Lung (tissue), 13 donors: ENCODE results near the gene CYP3A5. TPM values are rescaled to one million over a fixed set of nuclear protein-coding genes. Genes with fewer than 3 reads are reported as not detected.

Source experiments
- ATAC-seq: fragments of 200-7000 bp; cut with Tn5 transposase; one replicate; pipeline ENCODE4 v1.9.1; 2020; ENCODE audit warnings: moderate number of reproducible peaks; ENCODE audit not compliant: insufficient read depth, low FRiP score
- DNase-seq, 3 donors: peaks; one replicate each; pipeline ENCODE4 v3.0.0-alpha.2; 2013 to 2017
- H3K27ac ChIP-seq, 2 donors: one replicate each; pipeline ENCODE4 v1.5.1; 2013; ENCODE audit warnings: mild to moderate bottlenecking in 2 of 2, moderate library complexity in 2 of 2, control low read depth in 1 of 2, inconsistent platforms in 1 of 2, low read depth in 1 of 2, low read length in 1 of 2
- H3K27me3 ChIP-seq, 3 donors: one replicate each; pipeline ENCODE4 v1.5.1; 2013; ENCODE audit warnings: low read length in 2 of 3; ENCODE audit not compliant: control insufficient read depth in 3 of 3, insufficient read depth in 3 of 3
- H3K36me3 ChIP-seq, 4 donors: one replicate each; pipeline ENCODE4 v1.5.1; 2013; ENCODE audit warnings: low read length in 4 of 4, mild to moderate bottlenecking in 1 of 4, moderate library complexity in 1 of 4; ENCODE audit not compliant: control insufficient read depth in 4 of 4, insufficient read depth in 4 of 4
- H3K4me1 ChIP-seq, 5 donors: one replicate each; pipeline ENCODE4 v1.5.1; 2013; ENCODE audit warnings: low read length in 5 of 5, mild to moderate bottlenecking in 2 of 5, moderate library complexity in 1 of 5; ENCODE audit not compliant: control insufficient read depth in 5 of 5, insufficient read depth in 5 of 5
- H3K4me3 ChIP-seq: one replicate; pipeline ENCODE4 v1.5.1; 2013; ENCODE audit warnings: mild to moderate bottlenecking, control low read depth, moderate library complexity
- H3K9ac ChIP-seq, 2 donors: one replicate each; pipeline ENCODE4 v1.5.1; 2013; ENCODE audit warnings: low read length in 2 of 2, control low read depth in 1 of 2; ENCODE audit not compliant: insufficient read depth in 1 of 2
- H3K9me3 ChIP-seq, 4 donors: one replicate each; pipeline ENCODE4 v1.5.1; 2013; ENCODE audit warnings: low read length in 3 of 4, mild to moderate bottlenecking in 1 of 4, moderate library complexity in 1 of 4; ENCODE audit not compliant: control insufficient read depth in 4 of 4, insufficient read depth in 3 of 4
- WGBS, 2 donors: extraction: QIAGEN DNeasy Blood & Tissue Kit; methylation state at CpG; one replicate each; pipeline ENCODE4 v1.1.7; 2013; 5-methylcytosine and 5-hydroxymethylcytosine counted together
- polyA plus RNA-seq, 2 donors: library from polyadenylated mRNA; stranded (reverse); fragments of 200-250 nt; gene quantifications; one replicate each; pipeline ENCODE4 v1.2.1, GENCODE V29; 2013
- small RNA-seq: library from RNA; depleted of rRNA; stranded (forward); fragments of <200 nt; gene quantifications from one replicate; pipeline ENCODE3, GENCODE V24; 2014; ENCODE audit warnings: low replicate concordance
- total RNA-seq, 2 donors: library from RNA; depleted of rRNA in 1 of 2; stranded (reverse); fragments of >200 nt in 1 of 2; gene quantifications; one replicate each; pipeline ENCODE4 v1.2.1, GENCODE V29; 2014 to 2021
- TF ChIP-seq, protein P1 (sequence below): IDR thresholded peaks from 2 replicates; pipeline ENCODE4 v1.5.1; 2012; ENCODE audit warnings: mild to moderate bottlenecking; ENCODE audit errors: control extremely low read depth, extremely low read depth
- donor health status: control.
- donor health status: control.
- donor health status: Bipolar disorder and iron deficiency.
- donor health status: healthy.
- donor health status: DM: yes; HTN: yes; CAD: no.

CYP3A5 gene
- total and polyA plus RNA-seq, 4 donors = 2.2 to 26.3 (median 10.9) TPM

GRCh38 chr7:99601656-99602310, 78.0 kb downstream of the CYP3A5 start:
- 73 to 82% methylated on average over 7 of the region's 7 CpGs for WGBS, 2 donors

DNA sequence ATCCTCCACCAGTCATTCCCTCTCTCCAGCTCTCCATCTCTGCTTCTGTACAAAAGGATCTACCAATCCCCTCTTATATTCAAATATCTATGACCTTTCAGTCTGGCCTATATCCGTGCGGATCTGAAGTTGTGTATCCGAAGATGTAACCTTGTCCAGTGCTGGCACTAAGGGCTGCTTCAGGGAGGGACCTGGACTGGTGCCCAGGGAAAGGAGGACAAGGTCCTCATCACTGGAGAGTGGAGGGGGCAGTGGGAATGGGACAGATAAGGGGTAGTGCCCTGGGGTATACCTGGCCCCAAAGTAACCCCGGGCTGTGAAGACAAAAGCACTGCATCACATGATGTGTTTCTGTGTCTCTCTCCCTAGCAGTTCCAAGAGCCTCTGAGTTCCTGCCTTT, 80.0 kb downstream of the CYP3A5 start:
- TF ChIP-seq, protein P1, sequence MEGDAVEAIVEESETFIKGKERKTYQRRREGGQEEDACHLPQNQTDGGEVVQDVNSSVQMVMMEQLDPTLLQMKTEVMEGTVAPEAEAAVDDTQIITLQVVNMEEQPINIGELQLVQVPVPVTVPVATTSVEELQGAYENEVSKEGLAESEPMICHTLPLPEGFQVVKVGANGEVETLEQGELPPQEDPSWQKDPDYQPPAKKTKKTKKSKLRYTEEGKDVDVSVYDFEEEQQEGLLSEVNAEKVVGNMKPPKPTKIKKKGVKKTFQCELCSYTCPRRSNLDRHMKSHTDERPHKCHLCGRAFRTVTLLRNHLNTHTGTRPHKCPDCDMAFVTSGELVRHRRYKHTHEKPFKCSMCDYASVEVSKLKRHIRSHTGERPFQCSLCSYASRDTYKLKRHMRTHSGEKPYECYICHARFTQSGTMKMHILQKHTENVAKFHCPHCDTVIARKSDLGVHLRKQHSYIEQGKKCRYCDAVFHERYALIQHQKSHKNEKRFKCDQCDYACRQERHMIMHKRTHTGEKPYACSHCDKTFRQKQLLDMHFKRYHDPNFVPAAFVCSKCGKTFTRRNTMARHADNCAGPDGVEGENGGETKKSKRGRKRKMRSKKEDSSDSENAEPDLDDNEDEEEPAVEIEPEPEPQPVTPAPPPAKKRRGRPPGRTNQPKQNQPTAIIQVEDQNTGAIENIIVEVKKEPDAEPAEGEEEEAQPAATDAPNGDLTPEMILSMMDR = no peak
- H3K9me3 ChIP-seq = peaks cover 0 to 2% (median 0%) of the 10 kb centered on the region in 4 donors
- no peak overlapping the region for H3K27ac ChIP-seq
- no peak overlapping the region for H3K9ac ChIP-seq
- no peaks in the 10 kb centered on the region for H3K36me3 ChIP-seq
- H3K4me1 ChIP-seq = no peaks in the 10 kb centered on the region
- H3K27me3 ChIP-seq = no peaks in the 10 kb centered on the region
- H3K4me3 ChIP-seq = no peak overlapping the region
- DNase-seq (no peak), ATAC-seq (no peak)
- 69 to 88% methylated on average over 4 of the region's 4 CpGs for WGBS, 2 donors

More at GRCh38 chr7:99601656-99602310, 78.0 kb downstream of the CYP3A5 start:
- Histone ChIP-seq H3K9me3 (peaks cover 0 to 2% (median 0%) of the 10 kb centered on the region in 4 donors), H3K9ac (no peak overlapping the region), H3K4me1 (no peaks in the 10 kb centered on the region), H3K4me3 (no peak overlapping the region), H3K27ac (no peak overlapping the region), H3K36me3 (no peaks in the 10 kb centered on the region), H3K27me3 (no peaks in the 10 kb centered on the region)
- DNase-seq (no peak), ATAC-seq (no peak)
- TF ChIP-seq, protein P1 = no peak

Small RNAs within 50 kb of the gene (small RNA-seq; reads per million reads assigned to genes)
- gene CYP3A51P (not detected), gene CYP3A7-CYP3A51P (not detected)

Other genes starting within 250 kb of the CYP3A5 start
- gene PTCD1, start 241.2 kb downstream of the CYP3A5 start, total RNA-seq = 1 to 10 TPM; 4.5 to 6.8 TPM
- gene PTCD1, start 241.2 kb downstream of the CYP3A5 start, polyA plus RNA-seq = 1 to 10 TPM; 2.8 to 3.4 TPM
- gene CPSF4, start 241.1 kb downstream of the CYP3A5 start, total RNA-seq = 10 to 100 TPM; 18.3 to 36.8 TPM
- 10 to 100 TPM; 26.1 to 29.3 TPM for gene CPSF4, start 241.1 kb downstream of the CYP3A5 start, polyA plus RNA-seq
- gene ATP5MF, start 213.8 kb downstream of the CYP3A5 start, total RNA-seq = 100 to 1,000 TPM; 128 to 208 TPM
- gene ATP5MF, start 213.8 kb downstream of the CYP3A5 start, polyA plus RNA-seq = 1,000 to 10,000 TPM in 1 of 2 donors, 100 to 1,000 TPM in 1; 970 to 1,164 TPM
- gene ZNF789, start 207.1 kb downstream of the CYP3A5 start, total RNA-seq = 10 to 100 TPM; 10.6 to 19.7 TPM
- gene ZNF789, start 207.1 kb downstream of the CYP3A5 start, polyA plus RNA-seq = 10 to 100 TPM in 1 of 2 donors, 1 to 10 TPM in 1; 4.1 to 12.5 TPM
- 10 to 100 TPM; 29.9 to 44.5 TPM for gene ZNF394, start 179.7 kb downstream of the CYP3A5 start, total RNA-seq
- gene ZNF394, start 179.7 kb downstream of the CYP3A5 start, polyA plus RNA-seq = 10 to 100 TPM; 18.5 to 23.0 TPM
- gene ZKSCAN5, start 175.3 kb downstream of the CYP3A5 start, total RNA-seq = 1 to 10 TPM; 8.4 to 9.7 TPM
- gene ZKSCAN5, start 175.3 kb downstream of the CYP3A5 start, polyA plus RNA-seq = 1 to 10 TPM; 3.1 to 4.0 TPM
- 10 to 100 TPM in 1 of 2 donors, 1 to 10 TPM in 1; 4.8 to 10.1 TPM for gene FAM200A, start 127.9 kb downstream of the CYP3A5 start, total RNA-seq
- 1 to 10 TPM; 2.7 to 5.4 TPM for gene FAM200A, start 127.9 kb downstream of the CYP3A5 start, polyA plus RNA-seq
- gene ZNF655, start 121.4 kb downstream of the CYP3A5 start, total RNA-seq = 100 to 1,000 TPM in 1 of 2 donors, 10 to 100 TPM in 1; 72.3 to 138 TPM
- 10 to 100 TPM; 41.3 to 50.1 TPM for gene ZNF655, start 121.4 kb downstream of the CYP3A5 start, polyA plus RNA-seq
- 1 to 10 TPM in 1 of 2 donors, under 1 TPM in 1; 0.31 to 1.4 TPM for gene TMEM225B, start 81.7 kb downstream of the CYP3A5 start, total RNA-seq
- 1 to 10 TPM in 1 of 2 donors, under 1 TPM in 1; 0.49 to 1.0 TPM for gene TMEM225B, start 81.7 kb downstream of the CYP3A5 start, polyA plus RNA-seq
- gene ZSCAN25, start 63.0 kb downstream of the CYP3A5 start, total RNA-seq = 10 to 100 TPM; 22.0 to 24.0 TPM
- 1 to 10 TPM; 5.7 to 6.2 TPM for gene ZSCAN25, start 63.0 kb downstream of the CYP3A5 start, polyA plus RNA-seq
- gene CYP3A7, start 55.2 kb upstream of the CYP3A5 start, total RNA-seq = under 1 TPM; 0.64 to 0.71 TPM
- gene CYP3A7, start 55.2 kb upstream of the CYP3A5 start, polyA plus RNA-seq = under 1 TPM; 0.19 to 0.24 TPM
- gene CYP3A4, start 104.2 kb upstream of the CYP3A5 start, total RNA-seq = under 1 TPM in 1 of 2 donors, not detected in 1; 0.37 TPM
- gene CYP3A4, start 104.2 kb upstream of the CYP3A5 start, polyA plus RNA-seq = not detected
- not detected for gene CYP3A43, start 148.0 kb upstream of the CYP3A5 start, total RNA-seq
- under 1 TPM in 1 of 2 donors, not detected in 1; 0.06 TPM for gene CYP3A43, start 148.0 kb upstream of the CYP3A5 start, polyA plus RNA-seq
- gene OR2AE1, start 197.0 kb upstream of the CYP3A5 start, total RNA-seq = under 1 TPM; 0.25 to 0.57 TPM
- under 1 TPM in 1 of 2 donors, not detected in 1; 0.03 TPM for gene OR2AE1, start 197.0 kb upstream of the CYP3A5 start, polyA plus RNA-seq
- 10 to 100 TPM; 26.4 to 34.3 TPM for gene TRIM4, start 239.5 kb upstream of the CYP3A5 start, total RNA-seq
- 10 to 100 TPM; 14.0 to 17.0 TPM for gene TRIM4, start 239.5 kb upstream of the CYP3A5 start, polyA plus RNA-seq
- under 1 TPM in 1 of 2 donors, not detected in 1; 0.31 TPM for gene GJC3, start 249.6 kb upstream of the CYP3A5 start, total RNA-seq
- gene GJC3, start 249.6 kb upstream of the CYP3A5 start, polyA plus RNA-seq = under 1 TPM; 0.07 to 0.22 TPM